Adrenal gland (tissue), 12 donors: ENCODE measurements around the gene TNFAIP1. TPM values are rescaled to one million over a fixed set of nuclear protein-coding genes. Genes with fewer than 3 reads are reported as not detected.
A peak's percentile ranks its signal among the peaks of the same experiment; 100 is the strongest.

Source experiments
- DNase-seq, 7 donors: peaks; one replicate each; pipeline ENCODE4 v3.0.0-alpha.2; 2019 to 2020
- H3K27ac ChIP-seq, 5 donors: fragments of 200-600 bp; sonication (generic) in 4 of 5; 1 replicate in 3 of 5; 2 replicates in 2 of 5; pipeline versions ENCODE4 v1.5.1 to v1.8.0; 2016 to 2020; ENCODE audit warnings: mild to moderate bottlenecking in 1 of 5
- H3K27me3 ChIP-seq: fragments of 200-600 bp; 2 replicates; pipeline ENCODE4 v1.8.0; 2021
- H3K36me3 ChIP-seq, 2 donors: fragments of 200-600 bp; replicated peaks in 1 of 2; 1 replicate in 1 of 2; 2 replicates in 1 of 2; pipeline versions ENCODE4 v1.5.1 to v1.8.0; 2018 to 2022
- H3K4me1 ChIP-seq, 2 donors: fragments of 200-600 bp; replicated peaks in 1 of 2; 1 replicate in 1 of 2; 2 replicates in 1 of 2; pipeline versions ENCODE4 v1.5.1 to v1.8.0; 2018 to 2021
- H3K4me3 ChIP-seq, 4 donors: fragments of 200-600 bp; sonication (generic) in 3 of 4; one replicate each; pipeline ENCODE4 v1.5.1; 2016 to 2018
- H3K9me3 ChIP-seq, 3 donors: fragments of 200-600 bp; sonication (generic) in 1 of 3; replicated peaks in 1 of 3; 1 replicate in 2 of 3; 2 replicates in 1 of 3; pipeline versions ENCODE4 v1.5.1 to v1.8.0; 2016 to 2021
- POLR2A ChIP-seq, 2 donors: fragments of 450-650 bp; IDR thresholded peaks; one replicate each; pipeline ENCODE4 v1.6.1; 2017; ENCODE audit warnings: antibody characterized with exemption in 2 of 2, mild to moderate bottlenecking in 2 of 2, moderate library complexity in 1 of 2
- WGBS, 4 donors: extraction: QIAGEN DNeasy Blood & Tissue Kit in 2 of 4; methylation state at CpG; one replicate each; pipeline versions ENCODE4 v1.1.5 to v1.1.7; 2013 to 2017; 5-methylcytosine and 5-hydroxymethylcytosine counted together
- intact Hi-C, 2 donors: fragments of 100-400 bp; cut with DNase I; formaldehyde crosslinking; loops; one replicate each; pipeline versions ENCODE4 v1.14.1 to v1.15.0; 2022 to 2023
- polyA plus RNA-seq, 3 donors: library from polyadenylated mRNA; stranded (reverse); fragments of 200-250 nt in 2 of 3; fragments of 350-450 nt in 1 of 3; fragmentation: Illumina TruSeq in 1 of 3; extraction: RNeasy Lipid Tissue Mini Kit (QIAGEN cat#74804) in 1 of 3; gene quantifications; one replicate each; pipeline ENCODE4 v1.2.3, GENCODE V29; 2013 to 2014
- total RNA-seq, 9 donors: library from RNA; depleted of rRNA in 4 of 9; stranded (reverse); fragments of >200 nt in 4 of 9; fragments of 120-200 nt in 1 of 9; fragmentation: NEBNext Ultra II Directional in 1 of 9; extraction: Animal tissue kit (Norgen Biotek cat#: 25700) in 1 of 9; gene quantifications; one replicate each; pipeline versions ENCODE4 v1.1.0 to v1.2.4, GENCODE V29; 2013 to 2023
- TF ChIP-seq, protein P1 (sequence below), 6 experiments: fragments of 450-650 bp in 4 of 6; fragments of 200-600 bp in 2 of 6; sonication (generic) in 1 of 6; IDR thresholded peaks; 1 replicate in 5 of 6; 2 replicates in 1 of 6; pipeline versions ENCODE4 v1.5.1 to v1.8.0; 2016 to 2021; ENCODE audit warnings: antibody characterized with exemption in 6 of 6, mild to moderate bottlenecking in 2 of 6, moderate library complexity in 1 of 6
- donor health status: healthy with polysubstance abuse.
- donor health status: Bipolar disorder and iron deficiency.
- donor health status: DM: yes; HTN: yes; CAD: no.
- donor health status: DM: no; HTN: no; CAD: no.
- donor health status: DM: no; HTN: no; CAD: no.
- donor health status: DM: yes; HTN: yes; CAD: no.

The TNFAIP1 gene
- total and polyA plus RNA-seq, 12 donors: 17.2 to 70.6 (median 37.6) TPM

DNA sequence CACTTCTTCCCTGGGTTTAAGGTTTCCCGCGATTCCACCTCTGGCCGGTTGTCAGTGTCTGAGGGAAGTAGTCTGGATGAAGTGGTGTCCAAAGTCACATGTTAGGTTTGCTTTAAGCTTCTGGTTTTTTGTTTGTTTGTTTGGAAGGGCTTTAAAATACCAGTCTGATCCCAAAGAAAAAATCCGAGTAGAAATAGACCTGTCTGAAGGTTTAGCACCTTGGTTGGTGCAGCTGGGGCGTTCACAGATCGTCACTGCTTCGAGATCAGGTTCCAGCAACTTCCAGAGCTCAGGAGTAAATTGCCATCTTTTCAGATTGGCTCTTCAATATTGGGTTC is 16.0 kb upstream of the TNFAIP1 start:
- TF ChIP-seq, protein P1, sequence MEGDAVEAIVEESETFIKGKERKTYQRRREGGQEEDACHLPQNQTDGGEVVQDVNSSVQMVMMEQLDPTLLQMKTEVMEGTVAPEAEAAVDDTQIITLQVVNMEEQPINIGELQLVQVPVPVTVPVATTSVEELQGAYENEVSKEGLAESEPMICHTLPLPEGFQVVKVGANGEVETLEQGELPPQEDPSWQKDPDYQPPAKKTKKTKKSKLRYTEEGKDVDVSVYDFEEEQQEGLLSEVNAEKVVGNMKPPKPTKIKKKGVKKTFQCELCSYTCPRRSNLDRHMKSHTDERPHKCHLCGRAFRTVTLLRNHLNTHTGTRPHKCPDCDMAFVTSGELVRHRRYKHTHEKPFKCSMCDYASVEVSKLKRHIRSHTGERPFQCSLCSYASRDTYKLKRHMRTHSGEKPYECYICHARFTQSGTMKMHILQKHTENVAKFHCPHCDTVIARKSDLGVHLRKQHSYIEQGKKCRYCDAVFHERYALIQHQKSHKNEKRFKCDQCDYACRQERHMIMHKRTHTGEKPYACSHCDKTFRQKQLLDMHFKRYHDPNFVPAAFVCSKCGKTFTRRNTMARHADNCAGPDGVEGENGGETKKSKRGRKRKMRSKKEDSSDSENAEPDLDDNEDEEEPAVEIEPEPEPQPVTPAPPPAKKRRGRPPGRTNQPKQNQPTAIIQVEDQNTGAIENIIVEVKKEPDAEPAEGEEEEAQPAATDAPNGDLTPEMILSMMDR (IDR thresholded peaks at IDR 0.05): no peak
- no peak for TF ChIP-seq POLR2A (IDR thresholded peaks at IDR 0.05)
- Histone ChIP-seq H3K9me3 (no peaks in the 10 kb centered on the region), H3K27me3 (no peaks in the 10 kb centered on the region), H3K36me3 (no peaks in the 10 kb centered on the region), H3K4me1 (peaks cover 8 to 21% of the 10 kb centered on the region in 2 donors), H3K4me3 (peak overlapping the region in 3 of 4 donors; percentile 21 to 55 (median 36)), H3K27ac (peak overlapping the region in 2 of 5 donors; percentile 33 to 65)
- WGBS, 4 donors: 2 to 7% (median 3%) methylated on average over 7 of the region's 7 CpGs
- intact Hi-C loops: no loop called here
- no peak for DNase-seq

DNA sequence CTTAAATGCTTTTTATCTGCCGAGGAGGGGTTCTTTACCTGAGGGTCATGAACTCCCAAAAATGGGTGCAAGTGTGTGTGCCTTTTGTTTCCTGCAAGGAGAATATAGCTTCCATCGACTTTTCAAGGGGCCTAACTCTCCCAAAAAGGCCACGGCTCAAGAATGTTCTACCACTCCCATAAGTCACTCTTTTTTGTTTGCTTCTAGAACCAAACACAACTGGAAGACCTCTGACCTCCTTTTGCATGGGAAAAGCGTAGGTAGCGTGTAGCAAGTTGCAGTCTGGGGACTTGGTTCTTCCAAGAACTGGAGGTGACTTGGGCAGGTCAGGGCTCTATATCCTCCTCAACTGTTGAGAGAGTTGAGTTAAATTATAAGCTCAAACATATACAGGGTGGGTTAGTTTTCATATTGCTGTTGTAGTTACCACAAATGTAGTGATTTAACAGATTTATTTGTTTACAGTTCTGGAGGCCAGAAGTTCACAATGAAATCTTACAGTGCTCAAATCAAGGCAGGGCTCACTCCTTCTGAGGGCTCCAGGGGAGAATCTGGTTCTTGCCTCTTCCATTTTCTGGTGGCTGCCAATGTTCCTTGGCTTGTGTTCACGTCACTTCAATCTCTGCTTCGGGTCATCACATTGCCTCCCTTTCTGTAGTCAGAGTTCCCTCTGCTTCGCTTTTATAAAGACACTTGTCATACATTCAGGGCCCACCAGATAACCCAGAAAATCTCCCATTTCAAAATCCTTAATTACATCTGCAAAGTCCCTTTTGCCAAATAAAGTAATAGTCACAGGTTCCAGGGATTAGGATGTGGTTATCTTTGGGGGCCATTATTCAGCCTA is 15.1 kb upstream of the TNFAIP1 start:
- WGBS, 4 donors: 73 to 81% (median 76%) methylated on average over 8 of the region's 8 CpGs
- Histone ChIP-seq H3K27me3 (no peaks in the 10 kb centered on the region), H3K36me3 (no peaks in the 10 kb centered on the region), H3K4me1 (peaks cover 8 to 21% of the 10 kb centered on the region in 2 donors), H3K4me3 (no peak overlapping the region), H3K27ac (no peak overlapping the region), H3K9me3 (no peaks in the 10 kb centered on the region)
- DNase-seq: no peak
- TF ChIP-seq POLR2A (IDR thresholded peaks at IDR 0.05): no peak
- intact Hi-C loops: no loop called here

DNA sequence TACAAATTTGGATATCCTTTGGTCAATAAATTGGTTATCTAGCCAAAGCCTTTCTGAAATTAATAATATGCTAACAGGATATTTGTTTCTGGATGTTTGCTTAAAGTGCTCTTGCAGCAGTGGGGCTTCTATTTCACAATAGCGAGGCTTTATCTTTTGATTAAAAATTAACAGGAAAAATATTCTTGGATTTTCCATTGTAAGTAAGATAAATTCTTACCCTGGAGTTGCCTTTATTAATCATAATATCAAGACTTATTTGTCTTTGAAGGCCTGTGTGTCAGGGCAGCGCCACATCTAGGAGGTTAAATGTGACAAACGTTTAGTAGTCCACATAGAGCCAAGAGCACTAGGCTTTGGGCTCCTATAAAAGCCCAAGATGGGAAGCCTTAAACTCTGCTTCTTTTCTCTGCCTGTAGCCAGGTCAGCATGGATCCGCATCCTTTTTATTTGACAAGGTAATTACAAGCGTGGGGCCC is 11.3 kb upstream of the TNFAIP1 start:
- no peaks in the 10 kb centered on the region for H3K9me3 ChIP-seq
- DNase-seq: no peak
- no peak overlapping the region for H3K4me3 ChIP-seq
- H3K27me3 ChIP-seq: no peaks in the 10 kb centered on the region
- WGBS, 4 donors: 76 to 83% (median 78%) methylated on average over 5 of the region's 5 CpGs
- peaks cover 0 to 24% of the 10 kb centered on the region in 2 donors for H3K36me3 ChIP-seq
- no peak overlapping the region for H3K27ac ChIP-seq
- no peak for TF ChIP-seq POLR2A (IDR thresholded peaks at IDR 0.05)
- TF ChIP-seq, protein P1 (IDR thresholded peaks at IDR 0.05): no peak
- H3K4me1 ChIP-seq: peaks cover 0 to 18% of the 10 kb centered on the region in 2 donors
- intact Hi-C loops: no loop called here

DNA sequence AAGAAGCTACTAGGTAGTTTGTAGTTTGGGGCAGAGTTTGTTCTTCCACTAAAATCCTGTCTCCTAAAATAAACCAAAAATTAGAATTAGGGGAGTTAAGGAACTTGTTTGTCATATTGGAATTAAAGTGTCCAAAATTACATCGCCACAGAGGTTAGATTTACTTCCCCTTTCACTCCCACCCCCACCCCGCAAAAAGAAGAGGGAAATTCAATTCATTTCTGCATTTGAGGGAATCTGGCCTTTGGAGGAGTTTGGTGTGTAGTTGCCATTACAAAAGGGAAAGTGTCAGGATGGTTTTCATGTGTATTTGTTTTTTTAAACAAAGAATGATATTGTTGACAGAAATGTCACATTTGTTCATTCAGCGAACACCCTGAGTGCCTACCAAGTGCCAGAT is 10.8 kb upstream of the TNFAIP1 start:
- intact Hi-C loops: no loop called here
- Histone ChIP-seq H3K27ac (no peak overlapping the region), H3K27me3 (no peaks in the 10 kb centered on the region), H3K4me3 (no peak overlapping the region), H3K36me3 (peaks cover 0 to 27% of the 10 kb centered on the region in 2 donors), H3K9me3 (no peaks in the 10 kb centered on the region), H3K4me1 (peaks cover 0 to 15% of the 10 kb centered on the region in 2 donors)
- no peak for TF ChIP-seq POLR2A (IDR thresholded peaks at IDR 0.05)
- TF ChIP-seq, protein P1 (IDR thresholded peaks at IDR 0.05): no peak
- no peak for DNase-seq
- 75 to 91% (median 87%) methylated on average over 3 of the region's 3 CpGs for WGBS, 4 donors
